Hepatocyte (in vitro differentiated cells): ENCODE measurements around the gene SOX6.

Experiments used
- EZH2 ChIP-seq: fragments of 200-600 bp; sonication (generic); IDR thresholded peaks from 2 replicates; pipeline ENCODE4 v1.6.1; 2016; ENCODE audit warnings: antibody characterized with exemption, mild to moderate bottlenecking, borderline replicate concordance
- EZH2phosphoT487 ChIP-seq: fragments of 200-600 bp; sonication (generic); IDR thresholded peaks from one replicate; pipeline ENCODE4 v1.6.1; 2018; ENCODE audit warnings: antibody characterized with exemption, mild to moderate bottlenecking, low read depth, moderate library complexity; ENCODE audit not compliant: unreplicated experiment, severe bottlenecking
- TF ChIP-seq, protein P1 (sequence below): fragments of 200-600 bp; sonication (generic); IDR thresholded peaks from 2 replicates; pipeline ENCODE4 v1.5.1; 2016; ENCODE audit warnings: antibody characterized with exemption, mild to moderate bottlenecking; ENCODE audit not compliant: poor library complexity

DNA sequence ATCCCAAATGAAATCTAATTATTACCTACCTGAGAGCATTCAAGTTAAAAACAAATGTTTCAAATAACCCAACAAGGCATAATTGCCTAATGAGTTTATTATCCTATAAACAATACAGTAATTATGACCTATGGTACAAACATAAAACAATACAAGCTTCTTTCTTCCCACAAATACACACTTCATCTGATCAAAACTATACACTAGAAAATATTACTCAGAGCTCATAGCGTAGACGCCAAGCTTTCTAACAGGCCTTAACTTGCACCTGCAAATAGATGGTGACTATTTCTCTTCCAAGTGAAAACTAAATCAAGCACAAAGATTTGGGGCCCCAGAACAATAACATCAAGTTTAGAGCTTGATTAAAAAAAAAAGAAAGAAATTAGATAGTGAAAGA lies 78.1 kb downstream of the SOX6 start:
- TF ChIP-seq EZH2, result no peak
- TF ChIP-seq, protein P1, sequence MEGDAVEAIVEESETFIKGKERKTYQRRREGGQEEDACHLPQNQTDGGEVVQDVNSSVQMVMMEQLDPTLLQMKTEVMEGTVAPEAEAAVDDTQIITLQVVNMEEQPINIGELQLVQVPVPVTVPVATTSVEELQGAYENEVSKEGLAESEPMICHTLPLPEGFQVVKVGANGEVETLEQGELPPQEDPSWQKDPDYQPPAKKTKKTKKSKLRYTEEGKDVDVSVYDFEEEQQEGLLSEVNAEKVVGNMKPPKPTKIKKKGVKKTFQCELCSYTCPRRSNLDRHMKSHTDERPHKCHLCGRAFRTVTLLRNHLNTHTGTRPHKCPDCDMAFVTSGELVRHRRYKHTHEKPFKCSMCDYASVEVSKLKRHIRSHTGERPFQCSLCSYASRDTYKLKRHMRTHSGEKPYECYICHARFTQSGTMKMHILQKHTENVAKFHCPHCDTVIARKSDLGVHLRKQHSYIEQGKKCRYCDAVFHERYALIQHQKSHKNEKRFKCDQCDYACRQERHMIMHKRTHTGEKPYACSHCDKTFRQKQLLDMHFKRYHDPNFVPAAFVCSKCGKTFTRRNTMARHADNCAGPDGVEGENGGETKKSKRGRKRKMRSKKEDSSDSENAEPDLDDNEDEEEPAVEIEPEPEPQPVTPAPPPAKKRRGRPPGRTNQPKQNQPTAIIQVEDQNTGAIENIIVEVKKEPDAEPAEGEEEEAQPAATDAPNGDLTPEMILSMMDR, result no peak
- TF ChIP-seq EZH2phosphoT487, result no peak
